GM19455 (cell line): ENCODE measurements around the gene AQP9.

Experiments
- ATAC-seq: cut with Tn5 transposase; IDR thresholded peaks from one replicate; pipeline ENCODE4 v1.9.1; 2021; ENCODE audit not compliant: unreplicated experiment

AQP9 gene

GRCh38 chr15:58221591-58222241 is 83.5 kb downstream of the AQP9 start:
- no peak for ATAC-seq

- no peak for ATAC-seq
Measured at GRCh38 chr15:58222679-58223078, 84.5 kb downstream of the AQP9 start.

- no peak for ATAC-seq
Measured at GRCh38 chr15:58223432-58223831, 85.3 kb downstream of the AQP9 start.

GRCh38 chr15:58224068-58224467 is 85.9 kb downstream of the AQP9 start:
- ATAC-seq = no peak

GRCh38 chr15:58227706-58228543 is 89.7 kb downstream of the AQP9 start:
- ATAC-seq = no peak

GRCh38 chr15:58228718-58229117 is 90.5 kb downstream of the AQP9 start:
- no peak for ATAC-seq

- no peak for ATAC-seq
Measured at GRCh38 chr15:58229297-58229768, 91.2 kb downstream of the AQP9 start.

- ATAC-seq = no peak
Measured at GRCh38 chr15:58232281-58233065, 94.3 kb downstream of the AQP9 start.

GRCh38 chr15:58233341-58233740 is 95.2 kb downstream of the AQP9 start:
- ATAC-seq = no peak
